ENCODE data around the gene ADAMTS15. TPM values are rescaled to one million over a fixed set of nuclear protein-coding genes. Genes with fewer than 3 reads are reported as not detected.

Gene ADAMTS15
- total RNA-seq, 4 donors from 2014 or later, result 8.4 to 11.8 (median 9.5) TPM

GRCh38 chr11:130408401-130408890, 40.0 kb upstream of the ADAMTS15 start:
- peaks cover 0 to 8% of the 10 kb centered on the region in 2 donors for H3K36me3 ChIP-seq
- H3K27me3 ChIP-seq, result no peaks in the 10 kb centered on the region
- no peak overlapping the region for H3K4me3 ChIP-seq
- no peaks in the 10 kb centered on the region for H3K9me3 ChIP-seq
- H3K27ac ChIP-seq, result peak overlapping the region in 2 of 4 donors; percentile 38 to 60
- H3K4me1 ChIP-seq, result peaks cover 0 to 25% (median 7%) of the 10 kb centered on the region in 3 donors
- TF ChIP-seq EP300 (IDR thresholded peaks at IDR 0.05) (no peak), POLR2A (IDR thresholded peaks at IDR 0.05) (no peak), CTCF (IDR thresholded peaks at IDR 0.05) (no peak), POLR2AphosphoS5 (IDR thresholded peaks at IDR 0.05) (no peak)
- WGBS, 2 donors (ENCODE audit: low coverage in 1 of 2), result no CpG with 5 or more reads among the region's 18 CpGs
- ATAC-seq, result no peak

- TF ChIP-seq POLR2AphosphoS5 (IDR thresholded peaks at IDR 0.05) (no peak), POLR2A (IDR thresholded peaks at IDR 0.05) (no peak), CTCF (IDR thresholded peaks at IDR 0.05) (no peak), EP300 (IDR thresholded peaks at IDR 0.05) (no peak)
- Histone ChIP-seq H3K27me3 (no peaks in the 10 kb centered on the region), H3K36me3 (peaks cover 0 to 8% of the 10 kb centered on the region in 2 donors), H3K9me3 (no peaks in the 10 kb centered on the region), H3K4me1 (peaks cover 0 to 25% (median 3%) of the 10 kb centered on the region in 3 donors), H3K4me3 (no peak overlapping the region), H3K27ac (peak overlapping the region in 2 of 4 donors; percentile 38 to 60)
- no peak for ATAC-seq
- WGBS, 2 donors (ENCODE audit: low coverage in 1 of 2), result 80 to 93% methylated on average over 1 to 8 of the region's 8 CpGs
Observed at GRCh38 chr11:130408901-130409300, 39.5 kb upstream of the ADAMTS15 start.

- no peaks in the 10 kb centered on the region for H3K27me3 ChIP-seq
- H3K27ac ChIP-seq, result no peak overlapping the region
- WGBS, 2 donors (ENCODE audit: low coverage in 1 of 2), result 81 to 91% methylated on average over 4 to 7 of the region's 7 CpGs
- H3K4me1 ChIP-seq, result peaks cover 0 to 19% (median 0%) of the 10 kb centered on the region in 3 donors
- no peak for ATAC-seq
- H3K9me3 ChIP-seq, result no peaks in the 10 kb centered on the region
- H3K4me3 ChIP-seq, result no peak overlapping the region
- TF ChIP-seq POLR2A (IDR thresholded peaks at IDR 0.05) (no peak), POLR2AphosphoS5 (IDR thresholded peaks at IDR 0.05) (no peak), CTCF (IDR thresholded peaks at IDR 0.05) (no peak), EP300 (IDR thresholded peaks at IDR 0.05) (no peak)
- H3K36me3 ChIP-seq, result peaks cover 0 to 8% of the 10 kb centered on the region in 2 donors
Observed at GRCh38 chr11:130409594-130410388, 38.7 kb upstream of the ADAMTS15 start.

GRCh38 chr11:130411223-130411622, 37.2 kb upstream of the ADAMTS15 start:
- Histone ChIP-seq H3K27ac (no peak overlapping the region), H3K4me1 (peaks cover 0 to 19% (median 0%) of the 10 kb centered on the region in 3 donors), H3K27me3 (no peaks in the 10 kb centered on the region), H3K4me3 (no peak overlapping the region), H3K9me3 (no peaks in the 10 kb centered on the region), H3K36me3 (no peaks in the 10 kb centered on the region)
- 79 to 93% methylated on average over 3 to 5 of the region's 11 CpGs for WGBS, 2 donors (ENCODE audit: low coverage in 1 of 2)
- no peak for TF ChIP-seq CTCF (IDR thresholded peaks at IDR 0.05)
- TF ChIP-seq POLR2A (IDR thresholded peaks at IDR 0.05), result no peak
- TF ChIP-seq POLR2AphosphoS5 (IDR thresholded peaks at IDR 0.05), result no peak
- no peak for TF ChIP-seq EP300 (IDR thresholded peaks at IDR 0.05)
- no peak for ATAC-seq
